Ishikawa (cell line): ENCODE measurements around the gene B4GALT5.

Experiments
- CEBPB ChIP-seq: IDR thresholded peaks from 2 replicates; pipeline ENCODE4 v1.6.1; 2012
- EGR1 ChIP-seq: IDR thresholded peaks from 2 replicates; pipeline ENCODE4 v1.6.1; 2012
- EP300 ChIP-seq: IDR thresholded peaks from 2 replicates; pipeline ENCODE4 v1.6.1; 2012; ENCODE audit warnings: borderline replicate concordance
- FOXM1 ChIP-seq: IDR thresholded peaks from 2 replicates; pipeline ENCODE4 v1.6.1; 2012; ENCODE audit warnings: low read depth, borderline replicate concordance
- MAX ChIP-seq: IDR thresholded peaks from 2 replicates; pipeline ENCODE4 v1.6.1; 2012
- NFIC ChIP-seq: IDR thresholded peaks from 2 replicates; pipeline ENCODE4 v1.6.1; 2012
- RAD21 ChIP-seq: IDR thresholded peaks from 2 replicates; pipeline ENCODE4 v1.6.1; 2012; ENCODE audit warnings: low read depth
- REST ChIP-seq: IDR thresholded peaks from 2 replicates; pipeline ENCODE4 v1.6.1; 2012; ENCODE audit warnings: low read depth, mild to moderate bottlenecking
- TAF1 ChIP-seq: IDR thresholded peaks from 2 replicates; pipeline ENCODE4 v1.6.1; 2012; ENCODE audit warnings: low read depth, mild to moderate bottlenecking
- TEAD4 ChIP-seq: IDR thresholded peaks from 2 replicates; pipeline ENCODE4 v1.6.1; 2012
- USF1 ChIP-seq: IDR thresholded peaks from 2 replicates; pipeline ENCODE4 v1.6.1; 2012
- YY1 ChIP-seq: IDR thresholded peaks from 2 replicates; pipeline ENCODE4 v1.6.1; 2012; ENCODE audit warnings: low read depth

GRCh38 chr20:49729780-49730179 is 16.1 kb upstream of the B4GALT5 start:
- TF ChIP-seq TAF1 (no peak), USF1 (no peak), MAX (no peak), NFIC (no peak), EP300 (no peak), EGR1 (no peak), TEAD4 (no peak), RAD21 (no peak), FOXM1 (no peak), REST (no peak), CEBPB (no peak), YY1 (no peak)
